Uterus (tissue), 2 donors: Measurements from ENCODE around the gene RHO.

Experiments
- CTCF ChIP-seq, 4 experiments: fragments of 200-600 bp in 2 of 4; fragments of 450-650 bp in 2 of 4; sonication (generic) in 2 of 4; IDR thresholded peaks; one replicate each; pipeline ENCODE4 v1.5.1; 2016 to 2019; ENCODE audit warnings: antibody characterized with exemption in 4 of 4, mild to moderate bottlenecking in 2 of 4, moderate library complexity in 1 of 4
- POLR2A ChIP-seq, 2 donors: fragments of 450-650 bp; IDR thresholded peaks; one replicate each; pipeline ENCODE4 v1.6.1; 2016; ENCODE audit warnings: antibody characterized with exemption in 2 of 2, mild to moderate bottlenecking in 1 of 2, moderate library complexity in 1 of 2

GRCh38 chr3:129577925-129578786 lies 49.7 kb downstream of the RHO start:
- TF ChIP-seq CTCF (IDR thresholded peaks at IDR 0.05) (no peak), POLR2A (IDR thresholded peaks at IDR 0.05) (no peak)
